Measurements from ENCODE around the gene GARIN6. TPM values are rescaled to one million over a fixed set of nuclear protein-coding genes. Genes with fewer than 3 reads are reported as not detected.
"Not testable (repeated sequence)": the region's sequence is repeated elsewhere in the genome, so short reads cannot be mapped to it uniquely, and the experiment has no call there.

The GARIN6 gene
- not detected for total RNA-seq

DNA sequence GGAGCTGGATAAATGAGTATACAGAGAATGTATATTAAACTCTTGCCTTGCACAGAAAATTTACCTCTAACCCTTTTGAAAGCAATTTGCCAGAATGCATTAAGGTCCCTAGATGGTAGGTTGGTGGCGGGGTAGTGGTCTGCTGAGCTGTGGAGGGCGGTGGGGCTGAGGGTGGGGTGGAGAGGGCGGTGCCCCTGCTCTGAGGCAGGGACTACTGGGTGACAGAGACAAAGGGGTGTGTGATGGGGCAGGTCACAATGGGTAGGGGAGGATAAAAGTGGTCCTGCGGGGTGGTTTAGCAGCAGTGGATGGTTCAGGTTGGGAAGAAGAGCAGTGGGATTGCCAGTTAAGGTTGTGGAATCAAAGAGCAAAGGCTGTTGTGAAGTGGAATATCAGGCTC lies at the start of gene GARIN6:
TSS of gene GARIN6 (plus strand) at position 301 of the 400 bp plus-strand sequence. CDS start 422 bp downstream, outside the sequence.
- no peak for ATAC-seq (replicated peaks)
- Mint-ChIP-seq H3K9me3 (peaks cover 7% of the 10 kb centered on the region), H3K4me1 (no peaks in the 10 kb centered on the region), H3K36me3 (ENCODE audit: low read depth) (no peaks in the 10 kb centered on the region), H3K27me3 (no peaks in the 10 kb centered on the region), H3K4me3 (no peak within 1 kb of the TSS), H3K27ac (no peak within 1 kb of the TSS)

DNA sequence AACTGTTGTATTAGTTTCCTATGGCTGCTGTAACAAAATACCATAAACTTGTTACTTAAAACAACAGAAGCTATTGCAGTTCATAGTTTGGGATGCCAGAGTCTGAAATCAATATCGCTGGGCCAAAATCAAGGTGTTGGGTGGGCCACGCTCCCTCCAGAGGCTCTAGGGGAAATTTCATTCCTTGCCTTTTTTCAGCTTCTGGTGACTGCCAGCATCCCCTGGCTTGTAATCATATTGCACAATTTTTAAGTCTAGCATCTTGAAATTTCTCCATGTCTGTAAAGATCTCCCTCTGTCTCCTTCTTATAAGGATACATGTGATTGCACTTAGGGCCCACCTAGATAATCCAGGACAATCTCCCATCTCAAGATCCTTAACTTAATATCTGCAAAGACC lies 48.8 kb upstream of the GARIN6 start:
- H3K9me3 Mint-ChIP-seq, result peaks cover 8% of the 10 kb centered on the region
- no peaks in the 10 kb centered on the region for H3K4me1 Mint-ChIP-seq
- no peak overlapping the region for H3K4me3 Mint-ChIP-seq
- H3K36me3 Mint-ChIP-seq (ENCODE audit: low read depth), result no peaks in the 10 kb centered on the region
- H3K27me3 Mint-ChIP-seq, result no peaks in the 10 kb centered on the region
- ATAC-seq (replicated peaks), result no peak
- H3K27ac Mint-ChIP-seq, result no peak overlapping the region

DNA sequence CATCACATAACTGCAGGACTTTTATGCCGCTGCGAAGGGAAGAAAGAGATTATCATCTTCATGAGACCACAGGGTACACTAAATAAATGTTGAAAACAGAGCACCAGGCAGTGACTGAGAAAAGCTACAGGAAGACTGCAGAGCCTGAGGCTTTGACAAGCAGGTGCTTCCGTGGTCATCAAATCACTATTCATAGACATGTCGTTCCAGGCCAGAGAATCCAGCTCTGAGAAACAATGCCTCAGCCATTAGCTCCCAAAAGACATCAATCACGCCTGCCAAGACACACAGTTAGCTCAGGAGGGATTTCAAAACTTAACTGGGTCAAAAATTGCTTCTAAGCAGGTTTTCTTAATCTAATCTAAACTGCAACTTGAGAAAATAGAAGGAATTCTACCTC lies 47.2 kb upstream of the GARIN6 start:
- no peaks in the 10 kb centered on the region for H3K27me3 Mint-ChIP-seq
- H3K27ac Mint-ChIP-seq, result no peak overlapping the region

DNA sequence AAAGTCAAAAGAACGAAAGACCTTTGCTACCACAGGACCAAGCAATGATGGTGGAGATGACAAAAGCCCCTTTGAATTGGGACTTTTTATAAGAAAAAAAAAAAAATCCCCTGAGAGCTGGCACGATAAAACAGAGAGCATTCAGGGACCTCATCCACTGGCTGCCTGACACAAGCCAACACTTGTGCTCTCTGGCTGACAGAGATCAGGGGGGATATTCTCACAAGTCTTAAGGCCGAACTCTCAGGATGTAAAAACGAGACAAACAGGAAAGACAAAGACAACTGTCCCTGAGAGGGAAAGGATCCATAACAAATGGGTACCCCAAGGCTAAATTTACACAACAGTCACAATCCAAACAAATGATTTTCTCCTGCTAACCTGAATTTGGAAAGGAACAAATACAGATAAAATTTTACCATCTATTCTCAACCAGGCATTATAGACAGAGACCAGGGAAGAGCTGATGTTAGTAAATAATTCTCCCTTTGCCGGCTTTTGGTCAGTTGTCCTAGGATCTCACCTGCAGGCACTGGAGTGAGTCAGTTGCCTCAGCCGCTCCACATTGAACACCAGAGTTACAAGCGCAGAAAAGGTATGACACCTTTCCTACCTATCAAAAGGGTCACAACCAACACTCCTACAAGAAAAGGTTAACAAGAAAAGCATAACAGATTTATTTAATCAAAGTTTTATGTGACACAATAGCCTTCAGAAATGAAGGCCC lies 37.9 kb upstream of the GARIN6 start:
- Mint-ChIP-seq H3K27ac (no peak overlapping the region), H3K9me3 (peaks cover 3% of the 10 kb centered on the region), H3K4me1 (no peaks in the 10 kb centered on the region), H3K36me3 (ENCODE audit: low read depth) (no peaks in the 10 kb centered on the region), H3K27me3 (no peaks in the 10 kb centered on the region), H3K4me3 (no peak overlapping the region)
- no peak for ATAC-seq (replicated peaks)

More for the DNA sequence above, 47.2 kb upstream of the GARIN6 start:
- no peak for ATAC-seq (replicated peaks)
- Mint-ChIP-seq H3K9me3 (peaks cover 8% of the 10 kb centered on the region), H3K4me3 (no peak overlapping the region), H3K36me3 (ENCODE audit: low read depth) (no peaks in the 10 kb centered on the region), H3K4me1 (no peaks in the 10 kb centered on the region)

DNA sequence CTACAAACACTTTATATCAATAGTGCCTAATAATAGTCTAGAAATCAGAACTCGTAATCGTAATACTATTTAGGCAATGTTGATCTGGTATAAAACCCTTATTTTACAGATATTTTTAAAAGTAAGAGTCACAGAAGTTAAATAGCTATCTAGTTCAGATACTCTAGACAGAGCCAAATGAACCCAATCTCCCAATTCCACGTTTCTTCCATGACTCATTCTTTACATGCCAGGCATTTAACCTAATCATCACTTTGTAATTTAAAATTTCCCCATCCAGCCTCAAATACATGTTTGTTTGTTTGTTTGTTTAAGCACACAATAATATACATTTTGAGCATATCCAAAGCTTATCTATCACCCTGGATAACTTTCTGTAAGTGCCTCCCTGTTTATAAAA lies 36.4 kb upstream of the GARIN6 start:
- no peaks in the 10 kb centered on the region for H3K4me1 Mint-ChIP-seq
- no peak overlapping the region for H3K4me3 Mint-ChIP-seq
- no peak for ATAC-seq (replicated peaks)
- no peak overlapping the region for H3K27ac Mint-ChIP-seq
- no peaks in the 10 kb centered on the region for H3K36me3 Mint-ChIP-seq (ENCODE audit: low read depth)
- H3K9me3 Mint-ChIP-seq, result peaks cover 3% of the 10 kb centered on the region
- no peaks in the 10 kb centered on the region for H3K27me3 Mint-ChIP-seq

DNA sequence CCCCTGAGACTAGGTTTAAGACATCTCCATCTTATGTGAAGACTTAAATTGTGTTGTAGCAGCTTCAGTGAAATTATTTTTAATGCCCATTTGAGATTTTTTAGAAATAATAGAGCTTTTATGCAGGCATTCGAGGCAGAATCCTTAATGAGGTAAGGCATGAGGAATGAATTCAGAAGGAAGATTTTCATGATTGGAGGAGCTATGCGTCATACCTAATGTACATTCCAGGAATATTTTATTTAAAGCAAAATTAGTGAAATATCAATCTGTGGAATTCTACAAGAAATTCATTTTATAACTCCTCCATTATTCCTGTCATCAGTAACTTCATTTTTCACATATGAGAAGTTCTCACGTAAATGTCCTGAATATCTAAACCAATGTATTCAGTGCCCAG lies 36.0 kb upstream of the GARIN6 start:
- no peaks in the 10 kb centered on the region for H3K36me3 Mint-ChIP-seq (ENCODE audit: low read depth)
- H3K4me3 Mint-ChIP-seq, result no peak overlapping the region
- no peaks in the 10 kb centered on the region for H3K4me1 Mint-ChIP-seq
- H3K27me3 Mint-ChIP-seq, result no peaks in the 10 kb centered on the region
- no peak overlapping the region for H3K27ac Mint-ChIP-seq
- ATAC-seq (replicated peaks), result no peak
- H3K9me3 Mint-ChIP-seq, result peaks cover 3% of the 10 kb centered on the region

DNA sequence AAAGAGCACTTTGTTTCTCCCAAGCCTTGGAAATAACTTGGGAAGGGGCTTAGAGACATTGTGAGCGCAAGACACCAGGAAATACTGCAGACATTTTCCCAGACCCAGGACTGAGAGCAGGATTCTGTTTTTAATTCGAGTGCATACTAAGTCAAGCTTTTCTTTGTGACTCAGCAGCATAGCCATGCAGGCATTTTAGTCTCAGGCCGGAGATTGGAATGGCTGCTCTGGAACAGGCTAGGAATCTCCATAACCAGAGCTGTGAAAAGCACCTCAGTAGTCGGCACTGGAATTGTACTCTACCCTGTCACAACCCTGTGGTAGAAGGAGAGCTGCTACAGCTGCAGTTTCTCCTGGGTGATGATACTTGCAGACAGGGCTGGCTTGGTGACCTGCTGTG lies 28.9 kb upstream of the GARIN6 start:
- Mint-ChIP-seq H3K36me3 (ENCODE audit: low read depth) (no peaks in the 10 kb centered on the region), H3K27ac (no peak overlapping the region), H3K27me3 (no peaks in the 10 kb centered on the region), H3K4me3 (no peak overlapping the region), H3K9me3 (peaks cover 10% of the 10 kb centered on the region), H3K4me1 (no peaks in the 10 kb centered on the region)
- ATAC-seq (replicated peaks), result no peak

DNA sequence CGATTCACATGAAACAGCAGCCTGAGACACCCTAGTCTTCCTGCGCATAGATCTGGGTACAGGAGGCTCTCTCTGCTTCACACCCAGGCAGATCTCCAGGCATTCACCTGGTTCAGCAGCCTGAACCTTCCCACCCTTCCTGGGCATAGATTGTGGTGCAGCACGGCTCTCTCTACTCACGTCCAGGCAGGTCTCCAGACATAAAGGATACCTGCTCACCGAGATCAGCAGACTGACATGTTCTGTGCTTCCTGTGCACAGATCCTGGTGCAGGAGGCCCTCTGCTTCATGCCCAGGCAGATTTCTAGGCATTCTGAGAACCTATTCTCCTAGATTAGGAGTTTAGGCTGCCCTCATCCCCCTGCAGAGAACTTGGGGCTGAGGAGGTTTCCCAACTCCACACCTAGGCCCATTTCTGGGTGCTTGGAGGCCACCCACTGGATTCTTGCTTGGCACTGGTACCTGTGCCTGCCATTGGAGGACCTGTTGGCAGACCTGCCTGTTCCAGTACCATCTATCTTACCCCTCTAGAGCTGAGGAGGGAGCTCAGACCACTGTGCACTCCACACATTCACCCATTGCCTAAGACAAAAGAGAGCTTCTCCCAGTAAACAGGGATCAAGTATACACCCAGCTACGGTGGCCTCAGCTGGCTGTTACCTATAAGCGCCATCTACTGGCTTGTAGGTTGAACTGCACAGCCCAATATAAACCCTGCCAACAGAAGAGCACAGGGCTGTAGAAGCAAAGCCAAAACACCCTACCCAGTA lies 28.0 kb upstream of the GARIN6 start:
- H3K27me3 Mint-ChIP-seq, result no peaks in the 10 kb centered on the region
- no peak for ATAC-seq (replicated peaks)
- H3K36me3 Mint-ChIP-seq (ENCODE audit: low read depth), result no peaks in the 10 kb centered on the region
- H3K4me1 Mint-ChIP-seq, result no peaks in the 10 kb centered on the region
- no peak overlapping the region for H3K4me3 Mint-ChIP-seq
- H3K27ac Mint-ChIP-seq, result no peak overlapping the region
- H3K9me3 Mint-ChIP-seq, result peaks cover 10% of the 10 kb centered on the region

DNA sequence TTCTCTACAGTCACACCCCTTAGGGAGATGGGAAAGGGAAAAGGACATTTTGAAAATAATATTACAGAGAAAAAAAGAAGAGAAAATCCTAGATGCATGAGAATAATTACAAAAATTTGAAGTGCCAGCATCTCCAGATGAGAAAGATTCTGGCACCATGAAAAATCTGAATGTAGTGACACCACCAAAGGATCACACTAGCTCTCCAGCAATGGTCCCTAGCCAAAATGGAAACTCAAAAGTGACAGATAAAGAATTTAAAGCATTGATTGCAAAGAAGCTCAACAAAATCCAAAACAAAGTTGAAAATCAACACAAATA lies 27.4 kb upstream of the GARIN6 start:
- H3K27me3 Mint-ChIP-seq, result no peaks in the 10 kb centered on the region
- peaks cover 10% of the 10 kb centered on the region for H3K9me3 Mint-ChIP-seq
- no peak overlapping the region for H3K4me3 Mint-ChIP-seq
- no peak overlapping the region for H3K27ac Mint-ChIP-seq
- no peaks in the 10 kb centered on the region for H3K36me3 Mint-ChIP-seq (ENCODE audit: low read depth)
- ATAC-seq (replicated peaks), result no peak
- H3K4me1 Mint-ChIP-seq, result no peaks in the 10 kb centered on the region

DNA sequence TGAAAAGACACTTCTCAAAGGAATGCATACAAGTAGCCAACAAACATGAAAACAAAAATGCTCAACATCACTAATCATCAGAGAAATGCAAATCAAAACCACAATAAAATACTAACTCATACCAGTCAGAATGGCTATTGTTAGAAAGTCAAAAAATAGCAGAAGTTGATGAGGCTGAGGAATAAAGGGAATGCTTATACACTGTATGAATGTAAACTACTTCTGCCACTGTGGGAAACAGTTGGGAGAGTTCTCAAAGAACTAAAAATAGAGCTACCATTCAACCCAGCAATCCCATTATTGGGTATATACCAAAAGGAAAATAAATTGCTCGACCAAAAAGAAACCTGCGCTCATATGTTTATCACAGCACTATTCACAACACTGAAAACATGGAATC lies 23.0 kb upstream of the GARIN6 start:
- not testable (repeated sequence) for H3K4me3 Mint-ChIP-seq; H3K36me3 Mint-ChIP-seq (ENCODE audit: low read depth); H3K4me1 Mint-ChIP-seq; H3K9me3 Mint-ChIP-seq; ATAC-seq (replicated peaks); H3K27me3 Mint-ChIP-seq; H3K27ac Mint-ChIP-seq

DNA sequence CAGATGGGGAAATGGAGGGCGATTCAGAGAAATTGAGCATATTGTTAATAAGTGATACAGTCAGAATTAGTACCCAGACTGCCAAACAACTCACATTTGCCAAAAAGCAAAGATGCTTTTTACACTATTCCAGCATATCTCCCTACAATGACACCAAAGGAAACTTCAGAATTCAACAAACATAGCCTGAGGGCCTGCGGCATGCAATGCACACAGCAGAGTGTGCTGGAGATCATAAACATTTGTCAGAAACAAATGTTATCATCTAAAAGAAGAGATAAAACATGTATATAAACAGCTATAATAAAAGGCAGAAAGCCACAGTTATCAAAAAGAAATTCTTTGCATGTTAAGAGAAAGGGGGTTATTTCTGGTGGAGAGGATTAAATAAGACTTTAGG lies 20.1 kb upstream of the GARIN6 start:
- no peaks in the 10 kb centered on the region for H3K36me3 Mint-ChIP-seq (ENCODE audit: low read depth)
- H3K27ac Mint-ChIP-seq, result no peak overlapping the region
- no peak overlapping the region for H3K4me3 Mint-ChIP-seq
- peaks cover 8% of the 10 kb centered on the region for H3K9me3 Mint-ChIP-seq
- H3K27me3 Mint-ChIP-seq, result no peaks in the 10 kb centered on the region
- no peak for ATAC-seq (replicated peaks)
- no peaks in the 10 kb centered on the region for H3K4me1 Mint-ChIP-seq

DNA sequence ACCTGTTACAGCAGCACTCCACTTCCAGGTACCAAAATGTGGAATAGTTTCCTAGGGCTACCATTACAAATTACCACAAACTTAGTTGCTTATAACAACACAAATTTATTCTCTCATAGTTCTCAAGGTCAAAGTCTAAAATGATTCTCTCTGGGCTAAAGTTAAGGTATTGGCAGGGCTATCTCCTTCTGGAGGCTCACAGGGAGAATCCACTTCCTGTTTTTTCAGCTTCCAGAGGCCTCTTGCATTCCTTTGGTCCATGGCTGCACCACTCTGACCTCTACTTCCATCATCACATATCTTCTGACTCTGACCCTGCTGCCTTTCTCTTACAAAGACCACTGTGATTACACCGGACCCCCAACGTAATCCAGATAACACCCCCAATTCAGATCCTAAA lies 2.9 kb upstream of the GARIN6 start:
- no peaks in the 10 kb centered on the region for H3K27me3 Mint-ChIP-seq
- no peaks in the 10 kb centered on the region for H3K4me1 Mint-ChIP-seq
- H3K9me3 Mint-ChIP-seq, result peaks cover 4% of the 10 kb centered on the region
- no peak overlapping the region for H3K4me3 Mint-ChIP-seq
- no peak overlapping the region for H3K27ac Mint-ChIP-seq
- H3K36me3 Mint-ChIP-seq (ENCODE audit: low read depth), result no peaks in the 10 kb centered on the region
- no peak for ATAC-seq (replicated peaks)

DNA sequence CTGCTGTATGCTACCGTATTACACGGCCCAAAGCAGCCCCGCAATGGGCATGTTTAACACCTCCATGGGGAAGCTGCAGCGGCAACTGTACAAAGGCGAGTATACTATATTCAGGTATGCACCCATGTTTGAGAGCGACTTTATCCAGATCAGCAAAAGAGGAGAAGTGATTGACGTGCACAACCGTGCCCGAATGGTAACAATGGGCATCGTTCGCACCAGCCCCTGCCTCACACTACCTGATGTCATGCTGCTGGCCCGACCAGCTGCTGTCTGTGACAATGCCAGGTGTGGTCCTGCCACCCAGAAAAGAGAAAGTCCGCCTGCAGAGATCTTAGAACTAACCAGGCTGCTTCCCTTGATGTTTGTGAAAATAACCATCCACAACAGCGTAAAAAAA lies 630 bp downstream of the GARIN6 start:
- Mint-ChIP-seq H3K27ac (no peak overlapping the region), H3K4me3 (no peak overlapping the region), H3K4me1 (no peaks in the 10 kb centered on the region), H3K9me3 (peaks cover 3% of the 10 kb centered on the region), H3K36me3 (ENCODE audit: low read depth) (no peaks in the 10 kb centered on the region), H3K27me3 (no peaks in the 10 kb centered on the region)
- no peak for ATAC-seq (replicated peaks)

DNA sequence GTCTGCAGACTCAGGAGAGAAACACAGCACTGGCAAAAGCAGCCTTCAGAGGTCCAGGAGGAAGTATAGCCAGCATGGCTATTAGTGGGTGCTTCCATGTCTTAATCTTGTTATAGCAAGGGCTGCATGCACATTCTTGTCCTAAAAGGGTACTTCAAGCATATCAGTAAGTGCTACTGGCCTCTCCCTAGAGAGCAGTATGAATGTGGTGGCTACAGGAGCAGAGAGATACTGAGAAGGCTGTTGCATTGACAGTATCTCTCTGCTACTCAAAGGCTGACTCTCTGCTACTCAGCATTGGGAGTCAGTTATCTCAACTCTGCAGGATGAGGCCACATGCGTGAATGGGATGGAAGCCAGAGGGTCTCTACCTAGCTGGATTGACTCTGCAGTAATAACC lies 2.0 kb downstream of the GARIN6 start:
- ATAC-seq (replicated peaks), result no peak
- Mint-ChIP-seq H3K4me1 (no peaks in the 10 kb centered on the region), H3K36me3 (ENCODE audit: low read depth) (no peaks in the 10 kb centered on the region), H3K27ac (no peak overlapping the region), H3K4me3 (no peak overlapping the region), H3K9me3 (peaks cover 3% of the 10 kb centered on the region), H3K27me3 (no peaks in the 10 kb centered on the region)

DNA sequence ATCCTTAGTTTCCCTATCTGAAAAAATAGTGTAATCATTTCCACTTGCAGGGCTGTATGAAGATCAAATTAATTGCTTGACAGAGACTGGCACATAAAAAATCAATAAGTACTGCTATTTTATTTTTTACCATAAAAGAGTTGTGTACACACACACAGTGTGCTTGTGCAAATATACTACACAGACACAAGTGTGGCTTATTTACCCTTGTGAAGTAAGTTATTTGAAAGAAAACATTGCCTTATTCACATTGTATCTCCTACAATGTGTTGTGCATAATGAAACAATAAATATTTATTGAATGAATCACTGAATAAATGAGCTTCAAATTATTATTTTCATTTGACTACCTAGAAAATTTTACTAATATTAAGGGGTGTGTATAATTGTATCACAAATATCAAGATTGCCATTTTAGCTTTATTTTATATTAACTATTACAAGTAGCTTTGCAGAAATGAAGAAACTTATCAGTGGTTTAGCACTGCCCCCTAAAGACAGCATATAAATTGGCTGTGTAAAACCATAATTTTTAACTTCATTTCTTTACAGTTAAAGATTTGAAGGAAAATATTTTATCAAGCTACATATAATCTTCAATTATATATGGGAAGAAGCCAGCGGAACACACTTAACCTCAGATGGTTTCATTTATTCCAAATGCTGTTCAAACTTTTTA lies 11.3 kb downstream of the GARIN6 start:
- Mint-ChIP-seq H3K9me3 (no peaks in the 10 kb centered on the region), H3K36me3 (ENCODE audit: low read depth) (no peaks in the 10 kb centered on the region), H3K27ac (no peak overlapping the region), H3K4me1 (no peaks in the 10 kb centered on the region), H3K27me3 (no peaks in the 10 kb centered on the region), H3K4me3 (no peak overlapping the region)
- no peak for ATAC-seq (replicated peaks)

All from activated T-helper 17 cell treated with anti-CD3 and anti-CD28 coated beads, Interleukin-2, amount 50 U/mL, for 72 hours (primary cell).